Bronchial epithelial cell (primary cell): Measurements from ENCODE around the gene RECQL5. TPM values are rescaled to one million over a fixed set of nuclear protein-coding genes. Genes with fewer than 3 reads are reported as not detected.

Source experiments
- DNase-seq: peaks from one replicate; pipeline ENCODE4 v3.0.0-alpha.2; 2010; ENCODE audit warnings: low read depth
- FAIRE-seq: peaks from 2 replicates; lab custom pipeline; 2011; peaks lifted over from hg19 to GRCh38; lab: Jason Lieb, UNC
- H3K27me3 ChIP-seq: 2 replicates; pipeline ENCODE4 v1.5.1; 2011; ENCODE audit warnings: low read length; ENCODE audit not compliant: control insufficient read depth, insufficient read depth
- H3K36me3 ChIP-seq: 2 replicates; pipeline ENCODE4 v1.5.1; 2011; ENCODE audit warnings: low read length; ENCODE audit not compliant: control insufficient read depth, insufficient read depth
- H3K4me3 ChIP-seq: 2 replicates; pipeline ENCODE4 v1.5.1; 2011; ENCODE audit warnings: mild to moderate bottlenecking, low read depth, low read length, control low read depth
- CTCF ChIP-seq: IDR thresholded peaks from 2 replicates; pipeline ENCODE4 v1.5.1; 2011; ENCODE audit warnings: mild to moderate bottlenecking, moderate library complexity, low read length, control low read depth, inconsistent platforms; ENCODE audit not compliant: insufficient read depth, severe bottlenecking
- total RNA-seq: library from RNA; depleted of rRNA; stranded (reverse); fragments of >200 nt; gene quantifications from 2 replicates; pipeline ENCODE4 v1.2.1, GENCODE V29; 2014

RECQL5 gene
- total RNA-seq, 1 donor from 2014 or later = 11.6 TPM

- Histone ChIP-seq H3K36me3 (peaks cover 6% of the 10 kb centered on the region), H3K27me3 (no peaks in the 10 kb centered on the region), H3K4me3 (no peak overlapping the region)
- peak; percentile 96 for FAIRE-seq
- DNase-seq = peak; percentile 100
- TF ChIP-seq CTCF = no peak
Measured at GRCh38 chr17:75645501-75645888, 21.5 kb downstream of the RECQL5 start.

GRCh38 chr17:75643643-75644017 is 23.3 kb downstream of the RECQL5 start:
- TF ChIP-seq CTCF = no peak
- FAIRE-seq = peak; percentile 13
- H3K4me3 ChIP-seq = no peak overlapping the region

GRCh38 chr17:75642784-75643642 is 23.9 kb downstream of the RECQL5 start:
- no peaks in the 10 kb centered on the region for H3K27me3 ChIP-seq
- no peak for FAIRE-seq
- no peak for TF ChIP-seq CTCF
- no peak overlapping the region for H3K4me3 ChIP-seq
- peaks cover 1% of the 10 kb centered on the region for H3K36me3 ChIP-seq
- peak; percentile 37 for DNase-seq

More at GRCh38 chr17:75643643-75644017, 23.3 kb downstream of the RECQL5 start:
- H3K36me3 ChIP-seq = peaks cover 1% of the 10 kb centered on the region
- no peaks in the 10 kb centered on the region for H3K27me3 ChIP-seq
- DNase-seq = no peak

GRCh38 chr17:75642182-75642783 is 24.7 kb downstream of the RECQL5 start:
- no peak for TF ChIP-seq CTCF
- DNase-seq = peak; percentile 40
- Histone ChIP-seq H3K36me3 (peaks cover 1% of the 10 kb centered on the region), H3K27me3 (no peaks in the 10 kb centered on the region), H3K4me3 (no peak overlapping the region)
- no peak for FAIRE-seq

- no peaks in the 10 kb centered on the region for H3K27me3 ChIP-seq
- peaks cover 1% of the 10 kb centered on the region for H3K36me3 ChIP-seq
- FAIRE-seq (peak; percentile 28), DNase-seq (no peak)
- TF ChIP-seq CTCF = no peak
- H3K4me3 ChIP-seq = no peak overlapping the region
Measured at GRCh38 chr17:75641343-75641742, 25.6 kb downstream of the RECQL5 start.
